ENCODE measurements around the gene BTBD9.

- no peak for TF ChIP-seq POLR2A (IDR thresholded peaks at IDR 0.05)
- no peak for TF ChIP-seq CTCF (IDR thresholded peaks at IDR 0.05)
Measured at GRCh38 chr6:38287487-38287886, 352.2 kb downstream of the BTBD9 start.
